ENCODE measurements around the gene RAI1. TPM values are rescaled to one million over a fixed set of nuclear protein-coding genes. Genes with fewer than 3 reads are reported as not detected.

RAI1 gene
- total and polyA plus RNA-seq, 2 experiments from 2014 or later = 0.87 to 0.89 TPM

DNA sequence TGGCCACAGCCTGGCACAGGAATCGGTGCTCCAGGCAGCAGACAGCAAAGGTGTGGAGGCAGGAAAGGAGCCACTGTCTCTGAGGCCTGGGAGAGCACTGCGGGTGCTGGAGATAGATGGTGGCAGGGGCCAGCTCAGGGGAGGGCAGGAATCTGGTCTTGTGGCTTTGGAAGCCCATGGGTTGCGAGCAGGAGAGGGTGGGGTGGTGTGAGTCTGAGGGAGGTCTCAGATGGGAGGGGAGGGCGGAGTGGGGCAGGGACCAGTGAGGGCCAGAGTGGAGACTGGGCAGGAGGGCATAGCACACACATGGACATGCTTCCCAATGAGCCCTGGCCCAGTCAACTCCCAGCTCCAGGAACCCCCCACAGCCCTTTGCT is 85.5 kb downstream of the RAI1 start:
- no peaks in the 10 kb centered on the region for H3K79me2 ChIP-seq (replicated peaks; ENCODE audit: insufficient read depth)
- no peak overlapping the region for H3K4me2 ChIP-seq
- DNase-seq (ENCODE audit: low spot score) (no peak), ATAC-seq (no peak)
- no peaks in the 10 kb centered on the region for H3K36me3 ChIP-seq (ENCODE audit: insufficient read depth)
- no peak overlapping the region for H3K27ac ChIP-seq (ENCODE audit: low read depth)
- peaks cover 12% of the 10 kb centered on the region for H3K27me3 Mint-ChIP-seq (ENCODE audit: insufficient read depth, low read depth, poor library complexity)
- H2AFZ ChIP-seq = 0 out of 2 replicates have a peak overlapping the region, but pooled peaks have one; percentile 52
- H3K27ac Mint-ChIP-seq = no peak overlapping the region
- no peaks in the 10 kb centered on the region for H3K9me2 ChIP-seq (ENCODE audit: insufficient read depth)
- H3K36me3 Mint-ChIP-seq (ENCODE audit: low read depth) = no peaks in the 10 kb centered on the region
- no peak overlapping the region for H3K4me3 Mint-ChIP-seq
- peaks cover 18% of the 10 kb centered on the region for H3K4me1 Mint-ChIP-seq
- H3K9me3 Mint-ChIP-seq = no peaks in the 10 kb centered on the region; the same call in 2 of the 3 replicates
- no peaks in the 10 kb centered on the region for H4K20me1 ChIP-seq (replicated peaks; ENCODE audit: insufficient read depth)
- H3K4me3 ChIP-seq = no peak overlapping the region
- H3K4me1 ChIP-seq (ENCODE audit: insufficient read depth) = no peaks in the 10 kb centered on the region
- H3F3A ChIP-seq (replicated peaks; ENCODE audit: low read depth) = no peaks in the 10 kb centered on the region
- H3K27me3 ChIP-seq (ENCODE audit: insufficient read depth) = no peaks in the 10 kb centered on the region
- TF ChIP-seq CREB1 (CRISPR knock-in tag; IDR thresholded peaks at IDR 0.05; ENCODE audit: low read depth) = no peak
- TF ChIP-seq, protein P1, sequence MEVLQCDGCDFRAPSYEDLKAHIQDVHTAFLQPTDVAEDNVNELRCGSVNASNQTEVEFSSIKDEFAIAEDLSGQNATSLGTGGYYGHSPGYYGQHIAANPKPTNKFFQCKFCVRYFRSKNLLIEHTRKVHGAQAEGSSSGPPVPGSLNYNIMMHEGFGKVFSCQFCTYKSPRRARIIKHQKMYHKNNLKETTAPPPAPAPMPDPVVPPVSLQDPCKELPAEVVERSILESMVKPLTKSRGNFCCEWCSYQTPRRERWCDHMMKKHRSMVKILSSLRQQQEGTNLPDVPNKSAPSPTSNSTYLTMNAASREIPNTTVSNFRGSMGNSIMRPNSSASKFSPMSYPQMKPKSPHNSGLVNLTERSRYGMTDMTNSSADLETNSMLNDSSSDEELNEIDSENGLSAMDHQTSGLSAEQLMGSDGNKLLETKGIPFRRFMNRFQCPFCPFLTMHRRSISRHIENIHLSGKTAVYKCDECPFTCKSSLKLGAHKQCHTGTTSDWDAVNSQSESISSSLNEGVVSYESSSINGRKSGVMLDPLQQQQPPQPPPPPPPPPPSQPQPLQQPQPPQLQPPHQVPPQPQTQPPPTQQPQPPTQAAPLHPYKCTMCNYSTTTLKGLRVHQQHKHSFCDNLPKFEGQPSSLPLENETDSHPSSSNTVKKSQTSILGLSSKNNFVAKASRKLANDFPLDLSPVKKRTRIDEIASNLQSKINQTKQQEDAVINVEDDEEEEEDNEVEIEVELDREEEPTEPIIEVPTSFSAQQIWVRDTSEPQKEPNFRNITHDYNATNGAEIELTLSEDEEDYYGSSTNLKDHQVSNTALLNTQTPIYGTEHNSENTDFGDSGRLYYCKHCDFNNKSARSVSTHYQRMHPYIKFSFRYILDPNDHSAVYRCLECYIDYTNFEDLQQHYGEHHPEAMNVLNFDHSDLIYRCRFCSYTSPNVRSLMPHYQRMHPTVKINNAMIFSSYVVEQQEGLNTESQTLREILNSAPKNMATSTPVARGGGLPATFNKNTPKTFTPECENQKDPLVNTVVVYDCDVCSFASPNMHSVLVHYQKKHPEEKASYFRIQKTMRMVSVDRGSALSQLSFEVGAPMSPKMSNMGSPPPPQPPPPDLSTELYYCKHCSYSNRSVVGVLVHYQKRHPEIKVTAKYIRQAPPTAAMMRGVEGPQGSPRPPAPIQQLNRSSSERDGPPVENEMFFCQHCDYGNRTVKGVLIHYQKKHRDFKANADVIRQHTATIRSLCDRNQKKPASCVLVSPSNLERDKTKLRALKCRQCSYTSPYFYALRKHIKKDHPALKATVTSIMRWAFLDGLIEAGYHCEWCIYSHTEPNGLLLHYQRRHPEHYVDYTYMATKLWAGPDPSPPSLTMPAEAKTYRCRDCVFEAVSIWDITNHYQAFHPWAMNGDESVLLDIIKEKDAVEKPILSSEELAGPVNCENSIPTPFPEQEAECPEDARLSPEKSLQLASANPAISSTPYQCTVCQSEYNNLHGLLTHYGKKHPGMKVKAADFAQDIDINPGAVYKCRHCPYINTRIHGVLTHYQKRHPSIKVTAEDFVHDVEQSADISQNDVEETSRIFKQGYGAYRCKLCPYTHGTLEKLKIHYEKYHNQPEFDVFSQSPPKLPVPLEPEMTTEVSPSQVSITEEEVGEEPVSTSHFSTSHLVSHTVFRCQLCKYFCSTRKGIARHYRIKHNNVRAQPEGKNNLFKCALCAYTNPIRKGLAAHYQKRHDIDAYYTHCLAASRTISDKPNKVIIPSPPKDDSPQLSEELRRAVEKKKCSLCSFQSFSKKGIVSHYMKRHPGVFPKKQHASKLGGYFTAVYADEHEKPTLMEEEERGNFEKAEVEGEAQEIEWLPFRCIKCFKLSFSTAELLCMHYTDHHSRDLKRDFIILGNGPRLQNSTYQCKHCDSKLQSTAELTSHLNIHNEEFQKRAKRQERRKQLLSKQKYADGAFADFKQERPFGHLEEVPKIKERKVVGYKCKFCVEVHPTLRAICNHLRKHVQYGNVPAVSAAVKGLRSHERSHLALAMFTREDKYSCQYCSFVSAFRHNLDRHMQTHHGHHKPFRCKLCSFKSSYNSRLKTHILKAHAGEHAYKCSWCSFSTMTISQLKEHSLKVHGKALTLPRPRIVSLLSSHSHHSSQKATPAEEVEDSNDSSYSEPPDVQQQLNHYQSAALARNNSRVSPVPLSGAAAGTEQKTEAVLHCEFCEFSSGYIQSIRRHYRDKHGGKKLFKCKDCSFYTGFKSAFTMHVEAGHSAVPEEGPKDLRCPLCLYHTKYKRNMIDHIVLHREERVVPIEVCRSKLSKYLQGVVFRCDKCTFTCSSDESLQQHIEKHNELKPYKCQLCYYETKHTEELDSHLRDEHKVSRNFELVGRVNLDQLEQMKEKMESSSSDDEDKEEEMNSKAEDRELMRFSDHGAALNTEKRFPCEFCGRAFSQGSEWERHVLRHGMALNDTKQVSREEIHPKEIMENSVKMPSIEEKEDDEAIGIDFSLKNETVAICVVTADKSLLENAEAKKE (CRISPR knock-in tag; IDR thresholded peaks at IDR 0.05) = no peak
- TF ChIP-seq, protein P2, sequence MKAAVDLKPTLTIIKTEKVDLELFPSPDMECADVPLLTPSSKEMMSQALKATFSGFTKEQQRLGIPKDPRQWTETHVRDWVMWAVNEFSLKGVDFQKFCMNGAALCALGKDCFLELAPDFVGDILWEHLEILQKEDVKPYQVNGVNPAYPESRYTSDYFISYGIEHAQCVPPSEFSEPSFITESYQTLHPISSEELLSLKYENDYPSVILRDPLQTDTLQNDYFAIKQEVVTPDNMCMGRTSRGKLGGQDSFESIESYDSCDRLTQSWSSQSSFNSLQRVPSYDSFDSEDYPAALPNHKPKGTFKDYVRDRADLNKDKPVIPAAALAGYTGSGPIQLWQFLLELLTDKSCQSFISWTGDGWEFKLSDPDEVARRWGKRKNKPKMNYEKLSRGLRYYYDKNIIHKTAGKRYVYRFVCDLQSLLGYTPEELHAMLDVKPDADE (IDR thresholded peaks at IDR 0.05) = no peak
- TF ChIP-seq, protein P3, sequence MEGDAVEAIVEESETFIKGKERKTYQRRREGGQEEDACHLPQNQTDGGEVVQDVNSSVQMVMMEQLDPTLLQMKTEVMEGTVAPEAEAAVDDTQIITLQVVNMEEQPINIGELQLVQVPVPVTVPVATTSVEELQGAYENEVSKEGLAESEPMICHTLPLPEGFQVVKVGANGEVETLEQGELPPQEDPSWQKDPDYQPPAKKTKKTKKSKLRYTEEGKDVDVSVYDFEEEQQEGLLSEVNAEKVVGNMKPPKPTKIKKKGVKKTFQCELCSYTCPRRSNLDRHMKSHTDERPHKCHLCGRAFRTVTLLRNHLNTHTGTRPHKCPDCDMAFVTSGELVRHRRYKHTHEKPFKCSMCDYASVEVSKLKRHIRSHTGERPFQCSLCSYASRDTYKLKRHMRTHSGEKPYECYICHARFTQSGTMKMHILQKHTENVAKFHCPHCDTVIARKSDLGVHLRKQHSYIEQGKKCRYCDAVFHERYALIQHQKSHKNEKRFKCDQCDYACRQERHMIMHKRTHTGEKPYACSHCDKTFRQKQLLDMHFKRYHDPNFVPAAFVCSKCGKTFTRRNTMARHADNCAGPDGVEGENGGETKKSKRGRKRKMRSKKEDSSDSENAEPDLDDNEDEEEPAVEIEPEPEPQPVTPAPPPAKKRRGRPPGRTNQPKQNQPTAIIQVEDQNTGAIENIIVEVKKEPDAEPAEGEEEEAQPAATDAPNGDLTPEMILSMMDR (conservative IDR thresholded peaks at IDR 0.05; ENCODE audit: low read depth in 2 of 2) = no peak
- no peak for TF ChIP-seq STAT1 (IDR thresholded peaks at IDR 0.05; ENCODE audit: unreplicated experiment)
- TF ChIP-seq POLR2AphosphoS5 (IDR thresholded peaks at IDR 0.05; ENCODE audit: low read depth) = no peak
- TF ChIP-seq JUNB (IDR thresholded peaks at IDR 0.05; ENCODE audit: unreplicated experiment) = no peak
- no peak for TF ChIP-seq EZH2phosphoT487 (IDR thresholded peaks at IDR 0.05; ENCODE audit: unreplicated experiment)
- no peak for TF ChIP-seq EZH2 (IDR thresholded peaks at IDR 0.05; ENCODE audit: low read depth, unreplicated experiment)
- TF ChIP-seq ZNF331 (CRISPR knock-in tag; IDR thresholded peaks at IDR 0.05; ENCODE audit: low read depth) = no peak
- TF ChIP-seq, protein P4, sequence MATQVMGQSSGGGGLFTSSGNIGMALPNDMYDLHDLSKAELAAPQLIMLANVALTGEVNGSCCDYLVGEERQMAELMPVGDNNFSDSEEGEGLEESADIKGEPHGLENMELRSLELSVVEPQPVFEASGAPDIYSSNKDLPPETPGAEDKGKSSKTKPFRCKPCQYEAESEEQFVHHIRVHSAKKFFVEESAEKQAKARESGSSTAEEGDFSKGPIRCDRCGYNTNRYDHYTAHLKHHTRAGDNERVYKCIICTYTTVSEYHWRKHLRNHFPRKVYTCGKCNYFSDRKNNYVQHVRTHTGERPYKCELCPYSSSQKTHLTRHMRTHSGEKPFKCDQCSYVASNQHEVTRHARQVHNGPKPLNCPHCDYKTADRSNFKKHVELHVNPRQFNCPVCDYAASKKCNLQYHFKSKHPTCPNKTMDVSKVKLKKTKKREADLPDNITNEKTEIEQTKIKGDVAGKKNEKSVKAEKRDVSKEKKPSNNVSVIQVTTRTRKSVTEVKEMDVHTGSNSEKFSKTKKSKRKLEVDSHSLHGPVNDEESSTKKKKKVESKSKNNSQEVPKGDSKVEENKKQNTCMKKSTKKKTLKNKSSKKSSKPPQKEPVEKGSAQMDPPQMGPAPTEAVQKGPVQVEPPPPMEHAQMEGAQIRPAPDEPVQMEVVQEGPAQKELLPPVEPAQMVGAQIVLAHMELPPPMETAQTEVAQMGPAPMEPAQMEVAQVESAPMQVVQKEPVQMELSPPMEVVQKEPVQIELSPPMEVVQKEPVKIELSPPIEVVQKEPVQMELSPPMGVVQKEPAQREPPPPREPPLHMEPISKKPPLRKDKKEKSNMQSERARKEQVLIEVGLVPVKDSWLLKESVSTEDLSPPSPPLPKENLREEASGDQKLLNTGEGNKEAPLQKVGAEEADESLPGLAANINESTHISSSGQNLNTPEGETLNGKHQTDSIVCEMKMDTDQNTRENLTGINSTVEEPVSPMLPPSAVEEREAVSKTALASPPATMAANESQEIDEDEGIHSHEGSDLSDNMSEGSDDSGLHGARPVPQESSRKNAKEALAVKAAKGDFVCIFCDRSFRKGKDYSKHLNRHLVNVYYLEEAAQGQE (IDR thresholded peaks at IDR 0.05; ENCODE audit: unreplicated experiment) = no peak
- no peak for TF ChIP-seq ZNF114 (CRISPR knock-in tag; IDR thresholded peaks at IDR 0.05)
- TF ChIP-seq NANOG (IDR thresholded peaks at IDR 0.05; ENCODE audit: borderline replicate concordance) = no peak

Measured in GM23338 (cell line).